Type B pancreatic cell (in vitro differentiated cells): ENCODE data around the gene SLC2A10. TPM values are rescaled to one million over a fixed set of nuclear protein-coding genes. Genes with fewer than 3 reads are reported as not detected.

ENCODE experiments used
- DNase-seq: peaks from one replicate; pipeline ENCODE4 v3.0.0; 2021; ENCODE audit warnings: mixed read lengths; ENCODE audit not compliant: unreplicated experiment; ENCODE audit errors: extremely low spot score
- H3K27ac Mint-ChIP-seq: 2 replicates; pipeline ENCODE4 v1.8.0; 2021; ENCODE audit warnings: mild to moderate bottlenecking, mixed read lengths
- H3K27me3 Mint-ChIP-seq: 2 replicates; pipeline ENCODE4 v1.8.0; 2021; ENCODE audit warnings: mixed read lengths
- H3K36me3 Mint-ChIP-seq: 2 replicates; pipeline ENCODE4 v1.8.0; 2021; ENCODE audit warnings: mixed read lengths
- H3K4me1 Mint-ChIP-seq: one replicate; pipeline ENCODE4 v1.8.0; 2021; ENCODE audit warnings: mixed read lengths; ENCODE audit not compliant: unreplicated experiment
- H3K4me3 Mint-ChIP-seq: 2 replicates; pipeline ENCODE4 v1.8.0; 2021; ENCODE audit warnings: mild to moderate bottlenecking, mixed read lengths
- H3K9me3 Mint-ChIP-seq: 2 replicates; pipeline ENCODE4 v1.8.0; 2021; ENCODE audit warnings: mixed read lengths
- CTCF ChIP-seq: fragments of 200-600 bp; sonication (generic); conservative IDR thresholded peaks from 2 replicates; pipeline ENCODE4 v1.5.0; 2021; ENCODE audit warnings: antibody characterized with exemption, mild to moderate bottlenecking
- total RNA-seq: library from RNA; stranded (reverse); gene quantifications from 2 replicates; pipeline ENCODE4 v1.2.1, GENCODE V29; 2021; ENCODE audit warnings: low replicate concordance

The SLC2A10 gene
- total RNA-seq, 1 donor from 2014 or later: 15.8 TPM

- H3K27ac Mint-ChIP-seq: no peak overlapping the region
- no peaks in the 10 kb centered on the region for H3K36me3 Mint-ChIP-seq
- no peak overlapping the region for H3K4me3 Mint-ChIP-seq
- no peak for TF ChIP-seq CTCF
- H3K9me3 Mint-ChIP-seq: no peaks in the 10 kb centered on the region
- DNase-seq: no peak
- H3K27me3 Mint-ChIP-seq: peaks cover 5% of the 10 kb centered on the region
- peaks cover 13% of the 10 kb centered on the region for H3K4me1 Mint-ChIP-seq
Measured at GRCh38 chr20:46701556-46701955, 7.9 kb upstream of the SLC2A10 start.

- H3K9me3 Mint-ChIP-seq: no peaks in the 10 kb centered on the region
- H3K4me3 Mint-ChIP-seq: no peak overlapping the region
- peaks cover 13% of the 10 kb centered on the region for H3K4me1 Mint-ChIP-seq
- H3K27me3 Mint-ChIP-seq: peaks cover 5% of the 10 kb centered on the region
- TF ChIP-seq CTCF: no peak
- H3K36me3 Mint-ChIP-seq: no peaks in the 10 kb centered on the region
- no peak for DNase-seq
- no peak overlapping the region for H3K27ac Mint-ChIP-seq
Measured at GRCh38 chr20:46701986-46702385, 7.5 kb upstream of the SLC2A10 start.

DNA sequence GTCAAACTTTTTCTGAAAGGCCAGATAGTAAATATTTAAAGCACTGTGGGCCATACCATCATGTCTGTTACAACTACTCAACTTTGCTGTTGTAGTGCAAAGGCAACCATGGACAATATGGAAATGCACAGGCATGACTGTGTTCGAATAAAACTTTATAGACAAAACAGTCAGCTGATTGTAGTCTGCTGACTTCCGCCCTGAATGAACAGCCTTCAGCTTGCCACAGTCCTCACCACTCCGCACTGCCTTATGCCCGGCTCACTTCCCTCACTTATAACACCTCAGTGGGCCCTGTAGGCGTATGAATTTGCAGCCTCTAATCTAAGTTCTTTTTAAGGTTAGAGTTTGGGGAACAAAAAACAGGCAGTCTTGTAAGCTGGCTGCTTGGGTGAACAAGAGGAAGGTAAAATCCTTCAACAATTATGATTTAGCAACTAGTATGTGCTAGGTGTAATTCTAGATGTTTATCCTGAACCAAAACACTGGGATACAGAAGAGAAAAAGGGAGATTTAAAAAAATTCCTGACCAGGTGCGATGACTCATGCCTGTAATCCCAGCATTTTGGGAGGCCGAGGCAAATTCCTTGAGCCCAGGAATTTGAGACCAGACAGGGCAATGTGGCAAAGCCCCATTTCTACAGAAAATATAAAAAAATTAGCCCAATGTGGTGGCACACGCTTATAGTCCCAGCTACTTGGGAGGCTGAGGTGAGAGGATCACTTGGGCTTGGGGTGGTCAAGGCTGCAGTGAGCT is 6.8 kb upstream of the SLC2A10 start:
- Mint-ChIP-seq H3K27me3 (peaks cover 5% of the 10 kb centered on the region), H3K9me3 (no peaks in the 10 kb centered on the region), H3K4me1 (peaks cover 13% of the 10 kb centered on the region), H3K27ac (no peak overlapping the region), H3K4me3 (no peak overlapping the region), H3K36me3 (no peaks in the 10 kb centered on the region)
- no peak for TF ChIP-seq CTCF
- DNase-seq: no peak

DNA sequence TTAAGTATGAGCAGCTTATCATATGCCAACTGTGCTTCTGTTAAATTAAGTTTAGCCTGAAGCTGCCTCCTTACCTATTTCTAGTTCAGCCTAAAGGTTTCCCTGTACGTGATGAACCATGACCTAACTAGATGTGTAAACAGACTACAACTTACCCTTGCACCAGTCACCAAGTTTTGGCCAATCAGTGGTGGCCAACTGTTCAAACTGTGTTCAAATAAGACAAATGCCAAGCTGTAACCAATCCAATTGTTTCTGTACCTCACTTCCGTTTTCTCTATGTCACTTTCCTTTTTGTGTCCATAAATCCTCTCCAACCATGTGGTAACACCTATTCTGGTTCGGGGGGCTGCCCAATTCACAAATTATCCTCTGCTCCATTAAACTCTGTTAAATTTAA is 6.0 kb upstream of the SLC2A10 start:
- peaks cover 10% of the 10 kb centered on the region for H3K4me1 Mint-ChIP-seq
- TF ChIP-seq CTCF: no peak

GRCh38 chr20:46704714-46705377 is 4.6 kb upstream of the SLC2A10 start:
- Mint-ChIP-seq H3K9me3 (no peaks in the 10 kb centered on the region), H3K27ac (no peak overlapping the region), H3K4me1 (peaks cover 19% of the 10 kb centered on the region), H3K27me3 (peaks cover 6% of the 10 kb centered on the region), H3K4me3 (no peak overlapping the region), H3K36me3 (no peaks in the 10 kb centered on the region)
- TF ChIP-seq CTCF: no peak
- DNase-seq: no peak

More for the DNA sequence above, 6.0 kb upstream of the SLC2A10 start:
- Mint-ChIP-seq H3K27me3 (peaks cover 5% of the 10 kb centered on the region), H3K27ac (no peak overlapping the region), H3K9me3 (no peaks in the 10 kb centered on the region), H3K36me3 (no peaks in the 10 kb centered on the region), H3K4me3 (no peak overlapping the region)
- no peak for DNase-seq
